A549 (cell line): ENCODE data around the gene RALGDS. TPM values are rescaled to one million over a fixed set of nuclear protein-coding genes. Genes with fewer than 3 reads are reported as not detected.

ENCODE experiments used
- ATAC-seq, 2 experiments: fragments of 200-7000 bp in 1 of 2; fragments of >200 bp in 1 of 2; cut with Nextera tagmentation in 1 of 2; cut with Tn5 transposase in 1 of 2; 3 replicates each; pipeline versions ENCODE4 v1.8.0 to v1.9.1; 2018 to 2020; ENCODE audit warnings: mild to moderate bottlenecking in 1 of 2, moderate library complexity in 1 of 2
- CTCF ChIA-PET: fragments of 300-600 bp; sonication (Branson Sonifier 250); formaldehyde crosslinking; extraction: SDS; loops from one replicate; lab custom pipeline; 2021; ENCODE audit warnings: antibody characterized with exemption, inconsistent platforms; lab: Yijun Ruan, JAX
- POLR2A ChIA-PET: fragments of 350-600 bp; formaldehyde crosslinking; extraction: SDS; loops from one replicate; lab custom pipeline; 2021; ENCODE audit warnings: antibody characterized with exemption, inconsistent platforms; lab: Yijun Ruan, JAX
- DNase-seq, 2 experiments: peaks; one replicate each; pipeline versions ENCODE4 v3.0.0 to v3.0.0-alpha.2; 2011 to 2016; ENCODE audit warnings: low read depth in 1 of 2, low spot score in 1 of 2
- FAIRE-seq: peaks from 2 replicates; lab custom pipeline; 2011; peaks lifted over from hg19 to GRCh38; lab: Jason Lieb, UNC
- H3K27ac ChIP-seq, 2 experiments: fragments of >200 bp; sonication (Bioruptor Twin); formaldehyde crosslinking; 3 replicates each; pipeline ENCODE4 v1.5.1; 2016 to 2017
- H3K4me1 ChIP-seq: fragments of >200 bp; sonication (Bioruptor Twin); formaldehyde crosslinking; 3 replicates; pipeline ENCODE4 v1.6.1; 2016
- H3K4me2 ChIP-seq: fragments of >200 bp; sonication (Bioruptor Twin); formaldehyde crosslinking; 3 replicates; pipeline ENCODE4 v1.6.1; 2016
- H3K4me3 ChIP-seq: fragments of >200 bp; sonication (Bioruptor Twin); formaldehyde crosslinking; 3 replicates; pipeline ENCODE4 v1.5.1; 2016
- H3K9me3 ChIP-seq: fragments of >200 bp; sonication (Bioruptor Twin); formaldehyde crosslinking; 3 replicates; pipeline ENCODE4 v1.6.1; 2016
- CBX2 ChIP-seq: fragments of 200-600 bp; sonication (generic); IDR thresholded peaks from 2 replicates; pipeline ENCODE4 v1.6.1; 2016; ENCODE audit warnings: low read depth, mild to moderate bottlenecking, borderline replicate concordance
- EHMT2 ChIP-seq: fragments of 200-600 bp; sonication (generic); IDR thresholded peaks from 2 replicates; pipeline ENCODE4 v1.6.1; 2016; ENCODE audit warnings: antibody characterized with exemption, low read depth, mild to moderate bottlenecking, moderate library complexity
- FOXS1 ChIP-seq: fragments of 250-450 bp; sonication (Bioruptor Pico); IDR thresholded peaks from 2 replicates; pipeline ENCODE4 v1.5.0; 2020; ENCODE audit warnings: mild to moderate bottlenecking, moderate library complexity
- HOXB13 ChIP-seq: fragments of 250-450 bp; sonication (Bioruptor Pico); IDR thresholded peaks from 2 replicates; pipeline ENCODE4 v1.5.0; 2020; ENCODE audit warnings: low read depth, mild to moderate bottlenecking, moderate library complexity
- JUNB ChIP-seq: fragments of >200 bp; sonication (Bioruptor Twin); formaldehyde crosslinking; IDR thresholded peaks from 2 replicates; pipeline ENCODE4 v1.6.1; 2016
- MAFK ChIP-seq: fragments of 450-650 bp; IDR thresholded peaks from 2 replicates; pipeline ENCODE4 v1.6.1; 2014; ENCODE audit not compliant: partially characterized antibody
- MAZ ChIP-seq: fragments of 150-350 bp; IDR thresholded peaks from 2 replicates; pipeline ENCODE4 v1.6.1; 2014; ENCODE audit warnings: antibody characterized with exemption, low read depth, low read length, borderline replicate concordance
- NR3C1 ChIP-seq: fragments of >200 bp; sonication (Bioruptor Twin); formaldehyde crosslinking; IDR thresholded peaks from 3 replicates; pipeline ENCODE4 v1.6.1; 2017
- POLR2AphosphoS2 ChIP-seq: conservative IDR thresholded peaks from 2 replicates; pipeline ENCODE4 v1.6.1; 2012; ENCODE audit warnings: low read length, improper control_type of control experiment, inconsistent platforms
- RCOR1 ChIP-seq: fragments of 150-350 bp; IDR thresholded peaks from 2 replicates; pipeline ENCODE4 v1.6.1; 2014; ENCODE audit warnings: antibody characterized with exemption, low read length, low read depth
- RFX5 ChIP-seq: fragments of 450-650 bp; IDR thresholded peaks from 2 replicates; pipeline ENCODE4 v1.7.1; 2014; ENCODE audit warnings: antibody characterized with exemption, mild to moderate bottlenecking, moderate library complexity
- SREBF2 ChIP-seq: fragments of 450-650 bp; IDR thresholded peaks from 2 replicates; pipeline ENCODE4 v1.6.1; 2014; ENCODE audit warnings: mild to moderate bottlenecking, moderate library complexity
- TFCP2L1 ChIP-seq: fragments of 250-450 bp; sonication (Bioruptor Pico); IDR thresholded peaks from 2 replicates; pipeline ENCODE4 v1.5.0; 2021; ENCODE audit warnings: mild to moderate bottlenecking
- ZFP36 ChIP-seq: fragments of 450-650 bp; IDR thresholded peaks from 2 replicates; pipeline ENCODE4 v1.6.1; 2014; ENCODE audit warnings: borderline replicate concordance; ENCODE audit not compliant: partially characterized antibody
- WGBS: methylation state at CpG from one replicate; pipeline ENCODE4 v1.1.6; 2017; ENCODE audit errors: missing lambda C conversion rate; 5-methylcytosine and 5-hydroxymethylcytosine counted together
- polyA plus RNA-seq, 4 experiments: library from polyadenylated mRNA; depleted of rRNA in 3 of 4; stranded (reverse); fragments of >200 nt; fragmentation: RNase III in 1 of 4; extraction: RNeasy Plus Mini Kit Qiagen cat#74134 plus additional on column Dnase treatment in 1 of 4; gene quantifications; 2 replicates in 3 of 4; 3 replicates in 1 of 4; pipeline ENCODE4 v1.2.3, GENCODE V29; 2011 to 2017
- TF ChIP-seq, protein P1 (sequence below): IDR thresholded peaks from 2 replicates; pipeline ENCODE4 v1.6.1; 2012; ENCODE audit warnings: low read depth, borderline replicate concordance
- TF ChIP-seq, protein P2 (sequence below): fragments of >200 bp; sonication (Bioruptor Twin); formaldehyde crosslinking; IDR thresholded peaks from 3 replicates; pipeline ENCODE4 v1.6.1; 2016
- TF ChIP-seq, protein P3 (sequence below): fragments of >200 bp; sonication (Bioruptor Twin); formaldehyde crosslinking; IDR thresholded peaks from 3 replicates; pipeline ENCODE4 v1.5.1; 2016
- TF ChIP-seq, protein P4 (sequence below): fragments of 200-600 bp; sonication (generic); IDR thresholded peaks from 2 replicates; pipeline ENCODE4 v1.6.1; 2016; ENCODE audit warnings: antibody characterized with exemption, mild to moderate bottlenecking, moderate library complexity
- TF ChIP-seq, protein P5 (sequence below): IDR thresholded peaks from 2 replicates; pipeline ENCODE4 v1.6.1; 2012
- TF ChIP-seq, protein P6 (sequence below): fragments of 150-350 bp; IDR thresholded peaks from 2 replicates; pipeline ENCODE4 v1.6.1; 2014; ENCODE audit warnings: low read depth, mild to moderate bottlenecking, low read length

RALGDS gene
- polyA plus RNA-seq, 2 of the 4 experiments (the other 2 are of a cell fraction) = 8.9 to 12.1 TPM

DNA sequence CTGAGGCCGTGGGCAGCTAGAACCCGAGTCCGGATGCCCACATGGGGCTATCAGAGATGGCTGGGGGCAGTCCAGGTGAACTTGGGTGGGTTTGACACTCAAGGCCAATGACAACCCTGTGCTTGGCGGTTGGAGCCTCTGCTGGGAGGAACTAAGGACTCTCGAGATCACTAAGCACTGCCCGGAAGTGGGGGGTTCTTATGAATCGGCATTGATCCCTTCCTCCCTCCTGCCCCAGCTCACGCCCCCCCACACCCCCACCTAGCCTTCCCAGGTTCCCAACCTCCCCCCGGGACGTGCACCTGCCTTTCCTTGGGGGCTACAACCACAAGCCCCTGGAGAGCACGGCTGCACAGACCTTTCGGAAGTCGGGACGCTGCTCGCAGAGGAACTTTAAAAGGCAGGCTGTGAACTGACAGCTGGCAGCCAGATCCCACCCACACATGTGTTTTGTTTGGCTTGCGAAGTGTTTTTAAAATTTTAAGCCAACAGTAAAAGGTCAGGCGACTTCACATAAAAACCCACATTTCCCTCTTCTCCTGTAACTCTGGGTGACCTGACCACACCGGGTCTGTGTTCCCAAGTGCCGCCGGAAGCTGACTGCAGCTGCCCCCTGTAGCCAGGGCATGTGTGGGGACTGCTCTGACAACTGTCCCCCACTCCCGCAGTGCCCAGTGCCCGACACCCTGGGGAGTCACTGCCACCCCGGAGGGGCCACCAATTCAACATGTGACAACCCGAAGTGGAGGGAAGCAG is 5.1 kb upstream of the RALGDS start:
- POLR2A ChIA-PET = no interaction called here
- peaks cover 17% of the 10 kb centered on the region for H3K4me1 ChIP-seq
- no peak overlapping the region for H3K4me3 ChIP-seq
- H3K9me3 ChIP-seq = no peaks in the 10 kb centered on the region
- TF ChIP-seq JUNB (no peak), RFX5 (no peak), CBX2 (no peak), MAZ (no peak), RCOR1 (no peak), HOXB13 (CRISPR knock-in tag) (no peak), SREBF2 (no peak), MAFK (no peak), FOXS1 (no peak), NR3C1 (no peak), TFCP2L1 (CRISPR knock-in tag) (no peak), POLR2AphosphoS2 (no peak), ZFP36 (no peak), EHMT2 (no peak)
- TF ChIP-seq, protein P1, sequence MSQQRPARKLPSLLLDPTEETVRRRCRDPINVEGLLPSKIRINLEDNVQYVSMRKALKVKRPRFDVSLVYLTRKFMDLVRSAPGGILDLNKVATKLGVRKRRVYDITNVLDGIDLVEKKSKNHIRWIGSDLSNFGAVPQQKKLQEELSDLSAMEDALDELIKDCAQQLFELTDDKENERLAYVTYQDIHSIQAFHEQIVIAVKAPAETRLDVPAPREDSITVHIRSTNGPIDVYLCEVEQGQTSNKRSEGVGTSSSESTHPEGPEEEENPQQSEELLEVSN = no peak
- TF ChIP-seq, protein P2, sequence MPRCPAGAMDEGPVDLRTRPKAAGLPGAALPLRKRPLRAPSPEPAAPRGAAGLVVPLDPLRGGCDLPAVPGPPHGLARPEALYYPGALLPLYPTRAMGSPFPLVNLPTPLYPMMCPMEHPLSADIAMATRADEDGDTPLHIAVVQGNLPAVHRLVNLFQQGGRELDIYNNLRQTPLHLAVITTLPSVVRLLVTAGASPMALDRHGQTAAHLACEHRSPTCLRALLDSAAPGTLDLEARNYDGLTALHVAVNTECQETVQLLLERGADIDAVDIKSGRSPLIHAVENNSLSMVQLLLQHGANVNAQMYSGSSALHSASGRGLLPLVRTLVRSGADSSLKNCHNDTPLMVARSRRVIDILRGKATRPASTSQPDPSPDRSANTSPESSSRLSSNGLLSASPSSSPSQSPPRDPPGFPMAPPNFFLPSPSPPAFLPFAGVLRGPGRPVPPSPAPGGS = no peak
- TF ChIP-seq, protein P3, sequence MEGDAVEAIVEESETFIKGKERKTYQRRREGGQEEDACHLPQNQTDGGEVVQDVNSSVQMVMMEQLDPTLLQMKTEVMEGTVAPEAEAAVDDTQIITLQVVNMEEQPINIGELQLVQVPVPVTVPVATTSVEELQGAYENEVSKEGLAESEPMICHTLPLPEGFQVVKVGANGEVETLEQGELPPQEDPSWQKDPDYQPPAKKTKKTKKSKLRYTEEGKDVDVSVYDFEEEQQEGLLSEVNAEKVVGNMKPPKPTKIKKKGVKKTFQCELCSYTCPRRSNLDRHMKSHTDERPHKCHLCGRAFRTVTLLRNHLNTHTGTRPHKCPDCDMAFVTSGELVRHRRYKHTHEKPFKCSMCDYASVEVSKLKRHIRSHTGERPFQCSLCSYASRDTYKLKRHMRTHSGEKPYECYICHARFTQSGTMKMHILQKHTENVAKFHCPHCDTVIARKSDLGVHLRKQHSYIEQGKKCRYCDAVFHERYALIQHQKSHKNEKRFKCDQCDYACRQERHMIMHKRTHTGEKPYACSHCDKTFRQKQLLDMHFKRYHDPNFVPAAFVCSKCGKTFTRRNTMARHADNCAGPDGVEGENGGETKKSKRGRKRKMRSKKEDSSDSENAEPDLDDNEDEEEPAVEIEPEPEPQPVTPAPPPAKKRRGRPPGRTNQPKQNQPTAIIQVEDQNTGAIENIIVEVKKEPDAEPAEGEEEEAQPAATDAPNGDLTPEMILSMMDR = no peak
- TF ChIP-seq, protein P4, sequence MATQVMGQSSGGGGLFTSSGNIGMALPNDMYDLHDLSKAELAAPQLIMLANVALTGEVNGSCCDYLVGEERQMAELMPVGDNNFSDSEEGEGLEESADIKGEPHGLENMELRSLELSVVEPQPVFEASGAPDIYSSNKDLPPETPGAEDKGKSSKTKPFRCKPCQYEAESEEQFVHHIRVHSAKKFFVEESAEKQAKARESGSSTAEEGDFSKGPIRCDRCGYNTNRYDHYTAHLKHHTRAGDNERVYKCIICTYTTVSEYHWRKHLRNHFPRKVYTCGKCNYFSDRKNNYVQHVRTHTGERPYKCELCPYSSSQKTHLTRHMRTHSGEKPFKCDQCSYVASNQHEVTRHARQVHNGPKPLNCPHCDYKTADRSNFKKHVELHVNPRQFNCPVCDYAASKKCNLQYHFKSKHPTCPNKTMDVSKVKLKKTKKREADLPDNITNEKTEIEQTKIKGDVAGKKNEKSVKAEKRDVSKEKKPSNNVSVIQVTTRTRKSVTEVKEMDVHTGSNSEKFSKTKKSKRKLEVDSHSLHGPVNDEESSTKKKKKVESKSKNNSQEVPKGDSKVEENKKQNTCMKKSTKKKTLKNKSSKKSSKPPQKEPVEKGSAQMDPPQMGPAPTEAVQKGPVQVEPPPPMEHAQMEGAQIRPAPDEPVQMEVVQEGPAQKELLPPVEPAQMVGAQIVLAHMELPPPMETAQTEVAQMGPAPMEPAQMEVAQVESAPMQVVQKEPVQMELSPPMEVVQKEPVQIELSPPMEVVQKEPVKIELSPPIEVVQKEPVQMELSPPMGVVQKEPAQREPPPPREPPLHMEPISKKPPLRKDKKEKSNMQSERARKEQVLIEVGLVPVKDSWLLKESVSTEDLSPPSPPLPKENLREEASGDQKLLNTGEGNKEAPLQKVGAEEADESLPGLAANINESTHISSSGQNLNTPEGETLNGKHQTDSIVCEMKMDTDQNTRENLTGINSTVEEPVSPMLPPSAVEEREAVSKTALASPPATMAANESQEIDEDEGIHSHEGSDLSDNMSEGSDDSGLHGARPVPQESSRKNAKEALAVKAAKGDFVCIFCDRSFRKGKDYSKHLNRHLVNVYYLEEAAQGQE = no peak
- TF ChIP-seq, protein P5, sequence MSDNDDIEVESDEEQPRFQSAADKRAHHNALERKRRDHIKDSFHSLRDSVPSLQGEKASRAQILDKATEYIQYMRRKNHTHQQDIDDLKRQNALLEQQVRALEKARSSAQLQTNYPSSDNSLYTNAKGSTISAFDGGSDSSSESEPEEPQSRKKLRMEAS = no peak
- TF ChIP-seq, protein P6, sequence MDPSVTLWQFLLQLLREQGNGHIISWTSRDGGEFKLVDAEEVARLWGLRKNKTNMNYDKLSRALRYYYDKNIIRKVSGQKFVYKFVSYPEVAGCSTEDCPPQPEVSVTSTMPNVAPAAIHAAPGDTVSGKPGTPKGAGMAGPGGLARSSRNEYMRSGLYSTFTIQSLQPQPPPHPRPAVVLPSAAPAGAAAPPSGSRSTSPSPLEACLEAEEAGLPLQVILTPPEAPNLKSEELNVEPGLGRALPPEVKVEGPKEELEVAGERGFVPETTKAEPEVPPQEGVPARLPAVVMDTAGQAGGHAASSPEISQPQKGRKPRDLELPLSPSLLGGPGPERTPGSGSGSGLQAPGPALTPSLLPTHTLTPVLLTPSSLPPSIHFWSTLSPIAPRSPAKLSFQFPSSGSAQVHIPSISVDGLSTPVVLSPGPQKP = no peak
- no peak overlapping the region for H3K4me2 ChIP-seq
- no peak overlapping the region for H3K27ac ChIP-seq
- 80% methylated on average over 17 of the region's 24 CpGs for WGBS
- no peak for FAIRE-seq
- ATAC-seq = no peak
- DNase-seq = no peak
- CTCF ChIA-PET = interaction anchor here (1.2 to 39.2 kb wide), 5 partner anchors 9 to 113 kb away, joined by 3 to 1284 read pairs (median 4); partner anchors contain the start of gene RALGDS
